ENCODE measurements around the gene KLKB1. TPM values are rescaled to one million over a fixed set of nuclear protein-coding genes. Genes with fewer than 3 reads are reported as not detected.
"Not testable (repeated sequence)": the region's sequence is repeated elsewhere in the genome, so short reads cannot be mapped to it uniquely, and the experiment has no call there.

KLKB1 gene
- total RNA-seq, 1 donor from 2014 or later, result 0.34 TPM

GRCh38 chr4:186227744-186228513 is 622 bp downstream of the KLKB1 start:
- no peak for DNase-seq

DNA sequence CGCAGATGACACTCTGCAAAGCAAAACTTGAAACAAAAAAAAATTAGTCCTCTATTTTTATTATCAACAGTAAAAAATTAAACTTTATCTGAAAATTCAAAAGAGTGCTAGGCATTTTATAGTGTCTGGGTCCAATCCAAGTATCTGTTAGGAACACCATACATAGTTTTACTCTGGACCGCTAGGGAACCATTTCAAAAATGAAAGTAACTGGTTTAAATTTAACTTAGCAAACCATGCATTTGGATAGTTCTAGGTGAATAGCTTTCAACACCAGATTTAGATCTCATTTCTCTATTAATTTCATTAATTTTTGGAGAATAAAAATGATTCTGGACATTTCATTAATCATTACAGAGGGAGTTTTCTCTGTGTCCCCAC is 1.2 kb downstream of the KLKB1 start:
- DNase-seq, result no peak

DNA sequence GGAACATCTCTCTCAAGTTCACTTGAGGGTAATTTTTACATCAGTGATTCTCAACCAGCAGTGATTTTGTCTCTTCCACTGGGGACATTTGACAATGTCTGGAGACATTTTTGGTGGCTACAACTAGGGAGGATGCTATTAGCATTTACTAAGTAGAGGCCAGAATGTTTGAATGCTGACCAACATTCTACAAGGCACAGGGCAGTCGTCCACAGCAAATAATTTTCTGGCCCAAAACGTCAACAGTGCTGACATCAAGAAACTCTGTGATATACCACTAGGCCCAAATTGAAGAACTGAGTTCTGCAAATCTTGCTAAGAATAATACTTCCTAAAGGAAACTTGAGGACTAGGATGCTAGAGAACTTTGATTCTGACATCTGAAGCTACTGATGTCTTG is 7.1 kb downstream of the KLKB1 start:
- no peak for DNase-seq

GRCh38 chr4:186236126-186236525 is 8.8 kb downstream of the KLKB1 start:
- DNase-seq, result no peak

DNA sequence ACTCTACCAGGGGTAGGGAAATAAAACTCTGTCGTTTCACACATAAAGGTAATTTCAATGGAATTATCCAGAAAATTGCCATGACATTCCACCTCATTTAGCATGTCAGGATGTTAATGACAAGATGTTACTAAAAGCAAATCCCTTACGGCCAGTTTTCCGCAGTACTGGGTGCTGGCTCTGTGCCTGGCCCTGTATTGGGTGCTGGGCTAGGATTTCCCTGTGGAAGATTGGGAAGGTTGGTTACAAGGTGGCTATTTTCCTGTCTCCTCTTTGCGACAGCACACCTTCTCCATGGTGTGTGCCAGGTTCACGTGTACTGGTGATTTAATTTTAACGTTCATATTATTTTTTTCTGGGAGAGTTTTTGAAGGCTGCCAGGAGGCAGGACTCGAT is 13.1 kb downstream of the KLKB1 start:
- no peak for DNase-seq

- no peak for DNase-seq
These were observed 13.7 kb downstream of the KLKB1 start for GRCh38 chr4:186240848-186241491.

DNA sequence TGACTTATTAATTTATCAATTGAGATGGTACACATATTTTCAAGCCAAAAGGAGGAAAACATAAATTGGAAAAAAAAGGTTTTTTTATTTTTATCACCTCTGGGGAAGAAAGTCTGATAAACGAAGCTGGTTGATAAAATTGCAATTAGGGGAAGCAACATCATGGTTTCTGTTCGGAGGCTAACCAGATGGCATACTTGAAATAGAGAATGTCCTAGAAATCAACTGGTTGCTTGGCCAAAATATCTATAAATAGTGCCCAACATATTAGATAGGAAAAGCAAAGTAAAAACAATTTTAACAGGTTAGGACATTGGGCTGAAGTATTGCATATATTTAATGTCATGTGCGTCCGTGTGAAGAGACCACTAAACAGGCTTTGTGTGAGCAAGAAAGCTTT is 14.3 kb downstream of the KLKB1 start:
- no peak for DNase-seq

GRCh38 chr4:186242031-186242430 is 14.7 kb downstream of the KLKB1 start:
- not testable (repeated sequence) for DNase-seq

GRCh38 chr4:186243331-186243730 is 16.0 kb downstream of the KLKB1 start:
- no peak for DNase-seq

- no peak for DNase-seq
These were observed 17.5 kb downstream of the KLKB1 start for GRCh38 chr4:186244835-186245234.

DNA sequence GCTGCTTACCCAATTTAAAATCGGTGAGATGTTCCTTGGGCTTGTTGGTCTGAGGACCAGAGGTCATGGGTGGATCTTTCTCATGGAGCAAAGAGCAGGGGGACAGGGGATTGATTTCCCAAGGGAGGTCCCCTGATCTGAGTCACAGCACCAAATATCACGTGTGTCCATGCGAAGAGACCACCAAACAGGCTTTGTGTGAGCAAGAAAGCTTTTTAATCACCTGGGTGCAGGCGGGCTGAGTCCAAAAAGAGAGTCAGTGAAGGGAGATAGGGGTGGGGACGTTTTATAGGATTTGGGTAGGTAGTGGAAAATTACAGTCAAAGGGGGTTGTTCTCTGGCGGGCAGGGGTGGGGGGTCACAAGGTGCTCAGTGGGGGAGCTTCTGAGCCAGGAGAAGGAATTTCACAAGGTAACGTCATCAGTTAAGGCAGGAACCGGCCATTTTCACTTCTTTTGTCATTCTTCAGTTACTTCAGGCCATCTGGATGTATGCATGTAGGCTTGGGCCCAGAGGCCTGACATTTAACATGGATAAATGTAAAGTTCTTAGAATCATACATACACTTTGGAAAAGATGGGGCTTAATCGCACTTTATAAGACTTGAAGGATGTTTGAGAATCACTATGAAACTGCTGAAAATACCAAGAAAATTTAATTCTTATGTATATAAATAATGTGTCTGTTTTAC is 19.9 kb downstream of the KLKB1 start:
- not testable (repeated sequence) for DNase-seq

DNA sequence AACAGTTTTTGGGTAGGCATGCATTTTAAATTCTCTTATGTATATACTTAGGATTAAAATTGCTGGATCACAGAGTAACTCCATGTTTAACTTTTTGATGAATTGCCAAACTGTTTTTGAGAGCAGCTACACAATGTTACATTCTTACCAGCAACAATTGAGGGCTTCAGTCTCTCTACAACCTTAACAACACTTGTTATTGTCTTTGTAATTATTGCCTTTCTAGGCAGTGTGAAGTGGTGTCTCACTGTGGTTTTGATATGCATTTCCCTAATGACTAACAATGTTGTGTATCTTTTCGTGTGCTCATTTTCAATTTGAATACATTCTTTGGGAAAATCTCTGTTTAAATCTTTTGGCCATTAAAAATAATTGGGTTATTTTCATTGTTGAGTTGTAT is 21.3 kb downstream of the KLKB1 start:
- DNase-seq, result no peak

GRCh38 chr4:186249785-186250754 is 22.8 kb downstream of the KLKB1 start:
- DNase-seq, result no peak

GRCh38 chr4:186250760-186251159 is 23.5 kb downstream of the KLKB1 start:
- no peak for DNase-seq

DNA sequence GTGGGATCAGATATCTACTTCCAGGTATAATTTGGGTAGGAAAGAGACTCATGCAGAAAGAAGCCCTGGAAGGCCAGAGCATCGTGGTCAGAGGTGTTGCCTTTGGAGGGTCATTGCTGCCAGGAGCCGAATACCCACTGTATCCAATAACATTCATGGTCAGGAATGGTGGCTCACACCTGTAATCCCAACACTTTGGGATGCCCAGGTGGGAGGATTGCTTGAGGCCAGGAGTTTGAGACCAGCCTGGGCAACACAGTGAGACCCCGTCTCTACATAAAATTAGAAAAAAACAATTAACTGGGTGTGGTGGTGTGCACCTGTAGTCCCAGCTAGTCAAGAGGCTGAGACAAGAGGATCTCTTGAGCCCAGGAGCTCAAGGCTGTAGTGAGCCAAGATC is 27.8 kb downstream of the KLKB1 start:
- DNase-seq, result no peak

DNA sequence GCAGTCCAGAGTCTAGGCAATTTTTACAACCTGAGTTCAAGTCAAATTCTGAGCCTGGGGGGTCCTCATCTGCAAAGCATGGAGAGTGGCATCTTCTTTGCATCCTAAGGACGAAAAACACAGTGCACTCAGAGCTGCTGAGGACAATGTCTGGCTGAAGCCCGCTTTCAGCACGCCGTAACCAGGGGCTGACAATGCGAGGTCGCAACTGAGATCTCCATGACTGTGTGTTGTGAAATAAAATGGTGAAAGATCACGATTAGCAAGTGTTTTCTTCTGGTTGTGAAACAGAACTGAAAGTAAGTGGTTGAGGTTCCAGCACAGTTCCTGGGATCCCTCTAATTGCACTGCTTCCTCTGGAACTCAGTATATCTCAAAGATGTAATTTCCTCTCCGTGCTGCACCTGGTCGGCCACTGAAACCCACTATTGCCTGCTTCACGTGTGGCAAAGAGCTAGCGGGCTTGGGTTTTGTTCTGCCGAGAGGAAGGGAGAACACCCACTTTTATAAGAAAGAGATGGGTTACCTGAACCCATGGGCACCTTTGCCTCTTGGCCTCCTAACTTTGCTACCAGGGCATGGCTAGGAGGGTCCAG is 31.0 kb downstream of the KLKB1 start:
- no peak for DNase-seq

DNA sequence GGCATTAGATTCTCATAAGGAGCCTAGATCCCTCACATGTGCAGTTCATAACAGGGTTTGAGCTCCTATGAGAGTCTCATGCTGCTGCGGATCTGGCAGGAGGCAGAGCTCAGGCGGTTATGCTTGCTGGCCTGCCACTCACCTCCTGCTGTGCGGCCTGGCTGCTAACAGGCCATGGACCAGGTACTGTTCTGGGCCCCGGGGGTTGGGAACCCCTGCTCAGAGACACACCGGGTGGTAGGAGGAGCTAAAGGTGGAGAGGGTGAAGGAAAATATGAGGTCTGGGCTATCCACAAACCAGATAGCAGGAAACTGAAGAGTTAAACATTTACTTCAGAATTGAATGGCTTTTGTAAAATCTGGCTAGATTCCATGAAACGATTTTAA is 32.8 kb downstream of the KLKB1 start:
- DNase-seq, result no peak

GRCh38 chr4:186260504-186261448 is 33.5 kb downstream of the KLKB1 start:
- no peak for DNase-seq

DNA sequence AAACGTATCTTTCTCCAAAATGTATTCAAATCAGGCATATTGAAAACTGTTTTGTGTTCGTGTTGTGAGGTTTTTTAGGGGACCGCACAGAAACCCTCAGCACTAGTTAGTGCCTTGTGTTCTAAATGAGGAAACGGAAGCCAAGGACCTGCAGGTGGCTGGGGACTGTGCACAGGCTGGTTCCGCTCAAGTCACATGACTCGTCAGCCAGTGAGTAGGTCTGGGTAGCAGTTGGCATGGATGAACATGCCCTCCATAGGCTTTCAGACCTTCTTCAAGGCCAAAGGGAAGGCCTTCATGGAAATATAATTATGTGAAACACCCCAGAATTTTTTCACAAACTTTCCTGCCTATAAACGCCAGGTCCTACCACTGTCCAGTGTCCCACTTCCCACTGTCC is 37.4 kb downstream of the KLKB1 start:
- DNase-seq, result no peak

DNA sequence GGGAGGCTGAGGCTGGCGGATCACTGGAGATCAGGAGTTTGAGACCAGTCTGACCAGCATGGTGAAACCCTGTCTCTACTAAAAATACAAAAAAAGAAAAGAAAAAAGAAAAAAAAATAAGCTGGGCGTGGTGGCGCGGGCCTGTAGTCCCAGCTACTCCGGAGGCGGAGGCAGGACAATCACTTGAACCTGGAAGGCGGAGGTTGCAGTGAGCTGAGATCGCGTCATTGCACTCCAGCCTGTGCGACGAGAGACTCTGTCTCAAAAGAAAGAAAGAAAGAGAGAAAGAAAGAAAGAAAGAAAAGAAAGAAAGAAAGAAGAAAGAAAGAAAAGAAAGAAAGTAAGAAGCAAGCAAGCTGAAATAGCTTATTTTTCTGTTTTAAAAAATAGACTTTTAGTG is 37.9 kb downstream of the KLKB1 start:
- not testable (repeated sequence) for DNase-seq

All from dermis blood vessel endothelial cell (primary cell).